ENCODE measurements around the gene SSU72.
"Not testable (repeated sequence)": the region's sequence is repeated elsewhere in the genome, so short reads cannot be mapped to it uniquely, and the experiment has no call there.

Gene SSU72

DNA sequence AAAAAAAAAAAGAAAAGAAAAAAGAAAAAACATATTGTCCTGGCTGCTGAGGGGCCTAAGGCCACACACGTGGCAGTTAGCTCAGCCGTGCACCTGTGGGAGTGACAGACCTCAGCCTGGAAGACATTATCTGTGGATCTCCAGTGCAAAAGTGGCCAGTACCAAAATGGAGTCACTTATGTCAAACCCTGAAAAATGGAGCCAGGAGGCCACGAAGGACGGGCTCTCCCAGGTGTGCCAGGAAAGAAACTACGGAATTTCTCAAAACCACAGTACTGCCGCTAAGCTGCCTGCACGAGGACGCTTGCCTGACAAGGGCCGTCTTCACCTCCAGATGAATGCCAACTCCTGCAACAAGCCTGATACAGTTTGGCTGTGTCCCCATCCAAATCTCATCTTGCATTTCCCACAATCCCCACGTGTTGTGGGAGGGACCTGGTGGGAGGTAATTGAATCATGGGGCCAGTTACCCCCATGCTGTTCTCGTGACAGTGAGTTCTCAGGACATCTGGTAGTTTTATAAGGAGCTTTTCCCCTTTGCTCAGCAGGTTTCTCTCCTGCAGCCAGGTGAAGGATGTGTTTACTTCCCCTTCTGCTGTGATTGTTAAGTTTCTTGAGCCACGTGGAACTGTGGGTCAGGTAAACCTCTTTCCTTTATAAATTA lies 35.3 kb upstream of the SSU72 start:
- DNase-seq: no peak

DNA sequence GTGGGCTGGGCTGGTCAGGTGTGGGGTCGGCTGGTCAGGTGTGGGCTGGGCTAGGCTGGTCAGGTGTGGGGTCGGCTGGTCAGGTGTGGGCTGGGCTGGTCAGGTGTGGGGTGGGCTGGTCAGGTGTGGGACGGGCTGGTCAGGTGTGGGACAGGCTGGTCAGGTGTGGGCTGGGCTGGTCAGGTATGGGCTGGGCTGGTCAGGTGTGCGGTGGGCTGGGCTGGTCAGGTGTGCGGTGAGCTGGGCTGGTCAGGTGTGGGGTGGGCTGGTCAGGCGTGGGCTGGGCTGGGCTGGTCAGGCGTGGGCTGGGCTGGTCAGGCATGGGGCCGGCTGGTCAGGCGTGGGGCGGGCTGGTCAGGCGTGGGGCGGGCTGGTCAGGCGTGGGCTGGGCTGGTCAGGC lies 31.6 kb upstream of the SSU72 start:
- no peak for DNase-seq

DNA sequence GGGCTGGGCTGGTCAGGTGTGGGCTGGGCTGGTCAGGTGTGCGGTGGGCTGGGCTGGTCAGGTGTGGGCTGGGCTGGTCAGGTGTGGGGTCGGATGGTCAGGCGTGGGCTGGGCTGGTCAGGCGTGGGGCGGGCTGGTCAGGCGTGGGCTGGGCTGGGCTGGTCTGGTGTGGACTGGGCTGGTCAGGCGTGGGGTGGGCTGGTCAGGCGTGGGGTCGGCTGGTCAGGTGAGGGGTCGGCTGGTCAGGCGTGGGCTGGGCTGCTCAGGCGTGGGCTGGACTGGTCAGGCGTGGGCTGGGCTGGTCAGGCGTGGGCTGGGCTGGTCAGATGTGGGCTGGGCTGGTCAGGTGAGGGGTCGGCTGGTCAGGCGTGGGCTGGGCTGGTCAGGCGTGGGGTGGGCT lies 31.1 kb upstream of the SSU72 start:
- no peak for DNase-seq

DNA sequence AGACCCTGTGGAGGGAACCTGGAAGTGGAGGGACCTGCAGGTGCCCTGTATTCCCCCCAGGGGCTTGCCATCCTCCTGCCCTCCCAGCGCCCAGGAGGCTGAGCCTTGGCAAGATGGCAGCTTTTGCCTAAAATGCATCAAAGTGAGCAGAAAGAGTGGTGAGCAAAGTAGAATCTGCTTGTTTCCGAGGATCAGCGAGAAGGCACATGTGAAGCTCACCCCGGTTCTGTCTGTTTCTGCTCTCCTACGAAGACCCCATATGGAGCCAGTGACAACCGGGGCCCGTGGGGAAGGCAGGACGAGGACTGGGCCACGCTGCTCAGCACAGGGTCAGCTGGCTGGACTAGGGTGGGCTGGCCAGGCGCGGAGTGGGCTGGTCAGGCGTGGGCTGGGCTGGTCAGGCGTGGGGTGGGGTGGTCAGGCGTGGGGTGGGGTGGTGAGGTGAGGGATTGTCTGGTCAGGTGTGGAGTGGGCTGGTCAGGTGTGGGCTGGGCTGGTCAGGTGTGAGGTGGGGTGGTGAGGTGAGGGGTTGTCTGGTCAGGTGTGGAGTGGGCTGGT lies 30.4 kb upstream of the SSU72 start:
- DNase-seq: no peak

DNA sequence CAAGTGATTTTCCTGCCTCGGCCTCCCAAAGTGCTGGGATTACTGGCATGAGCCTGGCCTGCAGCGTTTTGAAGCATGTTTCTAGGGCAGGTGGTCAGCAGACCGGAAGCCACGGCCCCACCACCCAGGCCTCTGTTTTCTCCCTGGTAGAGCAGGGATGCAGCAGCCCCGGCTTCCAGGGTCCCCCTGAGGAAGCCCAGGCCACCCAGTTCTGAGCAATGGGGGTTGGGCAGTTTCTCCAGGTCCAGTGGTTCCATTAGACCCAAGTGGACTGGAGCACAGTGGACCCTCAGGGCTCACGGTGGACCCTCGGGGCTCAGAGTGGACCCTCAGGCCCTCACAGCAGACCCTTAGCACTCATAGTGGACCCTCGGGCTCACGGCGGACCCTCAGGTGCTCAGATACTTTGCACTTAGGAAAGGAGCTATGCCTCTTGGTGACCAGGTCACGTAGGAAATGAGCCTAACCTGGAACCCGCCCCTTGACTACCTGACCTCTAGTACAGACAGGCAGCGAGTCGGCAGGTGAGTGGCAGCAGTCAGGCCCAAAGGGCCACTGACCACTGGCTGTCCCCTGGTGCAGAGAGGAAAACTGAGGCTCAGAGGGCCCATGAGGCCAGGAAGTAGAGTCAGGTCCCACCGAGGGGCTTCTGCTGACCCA lies 29.8 kb upstream of the SSU72 start:
- no peak for DNase-seq

DNA sequence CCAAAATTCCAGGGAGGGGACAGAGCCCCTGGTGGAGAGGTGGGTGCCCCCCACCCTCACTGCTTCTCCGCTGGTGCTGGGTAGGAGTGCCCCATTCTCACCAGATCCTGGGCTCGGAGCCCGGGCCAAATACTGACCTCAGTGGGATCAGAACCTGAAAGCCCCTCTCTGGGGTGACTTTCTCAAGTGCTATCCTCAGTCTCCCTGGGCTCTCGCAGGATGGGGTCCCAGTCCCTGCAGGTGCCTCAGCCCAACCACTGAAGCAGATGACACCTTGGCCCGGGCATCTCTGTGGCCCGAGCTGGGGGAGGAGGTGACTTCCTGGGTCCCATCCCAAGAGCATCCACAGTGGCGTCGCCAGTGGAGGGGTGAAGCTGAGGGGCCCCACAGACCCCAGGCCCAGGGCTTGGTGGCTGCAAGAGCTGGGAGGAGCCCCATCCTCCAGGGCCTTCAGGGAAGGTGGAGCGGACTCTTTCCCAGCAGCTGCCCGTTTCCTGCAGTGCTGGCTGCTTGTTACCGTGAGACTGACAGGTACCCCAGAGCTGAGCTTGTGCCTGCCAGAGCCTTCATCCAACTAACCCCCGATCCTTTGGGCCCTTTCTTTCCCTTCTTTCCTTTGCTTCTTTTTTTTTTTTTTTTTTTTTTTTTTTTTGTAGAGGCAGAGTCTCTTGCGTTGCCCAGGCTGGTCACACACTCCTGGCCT lies 29.2 kb upstream of the SSU72 start:
- DNase-seq: no peak

DNA sequence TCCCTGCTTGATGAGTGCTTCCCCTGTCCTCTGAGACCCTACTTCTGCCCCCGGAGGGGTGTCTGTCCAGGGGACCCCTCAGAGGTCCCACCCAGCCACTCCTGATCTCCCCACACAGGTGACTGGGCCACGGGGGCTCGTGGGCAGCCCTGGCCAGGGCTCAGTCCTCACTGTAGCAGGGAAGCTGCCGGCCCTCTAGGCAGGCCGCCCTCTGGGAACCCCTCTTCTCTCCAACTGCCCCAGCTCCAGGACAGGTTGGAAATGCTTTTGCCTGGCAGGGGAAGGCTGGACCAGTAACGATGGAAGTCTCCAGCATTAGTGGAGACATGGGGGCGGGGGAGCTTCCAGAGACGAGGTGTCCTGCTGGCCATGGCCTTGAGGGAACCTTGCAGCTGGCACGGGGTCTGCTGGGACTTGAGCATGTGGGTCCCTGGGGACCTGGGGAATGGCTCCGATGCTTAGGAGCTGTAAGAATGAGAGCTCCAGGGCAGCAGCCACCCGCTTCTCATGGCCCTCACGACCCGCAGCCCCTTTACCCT lies 28.4 kb upstream of the SSU72 start:
- DNase-seq: no peak

DNA sequence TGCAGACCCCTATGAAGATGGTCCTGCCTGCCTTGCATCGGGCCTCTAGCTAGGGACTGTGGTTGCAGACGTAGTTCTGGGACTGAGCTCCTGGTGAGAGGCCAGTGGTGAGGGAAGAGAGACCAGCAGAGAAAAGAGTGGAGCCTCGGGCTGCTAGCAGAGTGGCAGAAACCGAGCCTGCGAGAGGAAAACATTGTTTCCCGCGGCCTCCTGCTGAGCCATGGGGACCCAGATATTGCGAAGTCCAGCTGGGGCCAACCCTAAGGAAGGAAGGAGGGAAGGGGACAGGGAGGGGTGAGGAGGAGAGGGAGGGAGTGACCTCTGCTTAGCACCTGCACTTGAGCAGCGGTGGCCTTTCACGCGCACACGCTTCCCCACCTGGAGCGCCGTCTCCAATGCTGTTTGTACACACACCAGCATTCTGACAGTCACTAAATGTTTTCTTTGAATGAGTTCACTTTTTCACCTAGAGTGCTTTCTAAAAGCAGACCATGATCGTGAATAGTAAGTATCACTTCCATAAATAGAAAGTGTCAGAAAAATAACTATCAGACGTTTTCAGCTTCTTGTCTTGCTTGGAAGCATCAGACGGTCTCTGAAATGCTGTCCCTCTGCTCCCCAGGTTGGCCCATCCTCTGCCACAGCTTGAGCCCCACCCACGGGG lies 27.8 kb upstream of the SSU72 start:
- DNase-seq: no peak

DNA sequence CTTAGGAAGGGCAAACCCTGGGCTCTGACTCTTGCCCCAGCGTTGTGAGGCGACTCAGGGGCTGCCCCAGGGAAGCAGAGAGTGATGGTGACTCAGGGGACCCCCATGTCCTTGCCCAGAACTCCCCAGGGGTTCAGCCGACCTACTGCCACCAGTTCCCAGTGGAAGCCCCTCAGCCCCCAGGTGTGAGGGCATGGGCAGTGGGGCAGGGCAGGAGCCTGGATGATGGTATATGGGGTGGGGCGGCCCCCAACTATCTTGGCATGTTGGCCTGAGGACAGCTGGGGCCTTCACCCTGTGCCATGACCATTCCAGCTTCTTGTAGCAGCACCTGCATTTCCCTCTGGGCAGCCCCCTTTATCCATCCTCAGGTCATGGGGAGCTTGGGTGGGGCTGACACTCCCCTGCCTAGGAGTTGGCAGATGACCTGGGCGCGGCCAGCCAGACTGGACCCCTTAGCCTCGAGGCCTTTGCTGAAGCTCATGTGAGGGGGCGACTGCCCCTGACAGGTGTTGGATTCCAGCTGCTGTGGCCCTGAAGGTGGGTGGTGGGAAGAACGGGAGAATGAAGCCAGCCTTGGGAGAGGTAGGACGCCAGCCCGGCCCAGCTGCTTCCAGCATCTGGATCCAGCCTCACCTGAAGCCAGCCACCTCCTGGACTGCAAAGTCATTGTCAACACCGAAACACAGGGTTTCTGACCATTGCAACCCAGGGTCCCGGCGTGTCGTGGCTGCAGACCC lies 27.1 kb upstream of the SSU72 start:
- no peak for DNase-seq

DNA sequence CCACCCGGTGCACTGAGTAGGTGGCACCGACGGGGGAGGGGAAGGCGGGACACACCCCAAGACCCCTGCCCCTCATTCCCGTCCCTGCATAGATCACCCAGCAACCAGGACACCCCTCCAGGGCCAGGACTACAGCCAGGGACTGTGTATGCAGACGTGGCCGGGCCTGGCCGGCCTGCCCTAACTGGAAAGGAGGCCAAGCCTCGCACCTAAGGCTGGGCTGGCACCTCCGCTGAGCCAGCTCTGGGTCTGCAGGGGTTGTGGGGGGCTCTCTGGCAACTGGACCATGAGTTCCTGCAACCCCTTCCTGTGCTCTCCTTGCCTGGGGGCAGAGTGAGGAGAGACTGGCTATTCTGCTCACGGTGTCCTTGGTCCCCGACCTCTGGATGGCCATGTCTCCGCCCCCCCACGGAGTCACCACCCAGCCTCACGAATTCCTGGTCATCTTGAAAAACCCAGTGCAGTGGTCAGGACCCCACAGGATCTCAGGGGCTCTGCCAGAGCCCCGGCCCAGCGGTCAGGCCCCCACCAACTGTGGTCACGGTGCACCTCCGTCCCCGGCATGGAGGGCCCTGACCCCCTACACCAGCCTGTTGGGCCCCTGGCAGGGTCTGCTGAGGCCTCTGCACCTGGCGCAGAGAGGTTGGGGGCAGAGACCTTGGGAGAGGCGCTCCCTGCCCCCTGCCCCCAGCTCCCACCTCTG lies 26.3 kb upstream of the SSU72 start:
- no peak for DNase-seq

DNA sequence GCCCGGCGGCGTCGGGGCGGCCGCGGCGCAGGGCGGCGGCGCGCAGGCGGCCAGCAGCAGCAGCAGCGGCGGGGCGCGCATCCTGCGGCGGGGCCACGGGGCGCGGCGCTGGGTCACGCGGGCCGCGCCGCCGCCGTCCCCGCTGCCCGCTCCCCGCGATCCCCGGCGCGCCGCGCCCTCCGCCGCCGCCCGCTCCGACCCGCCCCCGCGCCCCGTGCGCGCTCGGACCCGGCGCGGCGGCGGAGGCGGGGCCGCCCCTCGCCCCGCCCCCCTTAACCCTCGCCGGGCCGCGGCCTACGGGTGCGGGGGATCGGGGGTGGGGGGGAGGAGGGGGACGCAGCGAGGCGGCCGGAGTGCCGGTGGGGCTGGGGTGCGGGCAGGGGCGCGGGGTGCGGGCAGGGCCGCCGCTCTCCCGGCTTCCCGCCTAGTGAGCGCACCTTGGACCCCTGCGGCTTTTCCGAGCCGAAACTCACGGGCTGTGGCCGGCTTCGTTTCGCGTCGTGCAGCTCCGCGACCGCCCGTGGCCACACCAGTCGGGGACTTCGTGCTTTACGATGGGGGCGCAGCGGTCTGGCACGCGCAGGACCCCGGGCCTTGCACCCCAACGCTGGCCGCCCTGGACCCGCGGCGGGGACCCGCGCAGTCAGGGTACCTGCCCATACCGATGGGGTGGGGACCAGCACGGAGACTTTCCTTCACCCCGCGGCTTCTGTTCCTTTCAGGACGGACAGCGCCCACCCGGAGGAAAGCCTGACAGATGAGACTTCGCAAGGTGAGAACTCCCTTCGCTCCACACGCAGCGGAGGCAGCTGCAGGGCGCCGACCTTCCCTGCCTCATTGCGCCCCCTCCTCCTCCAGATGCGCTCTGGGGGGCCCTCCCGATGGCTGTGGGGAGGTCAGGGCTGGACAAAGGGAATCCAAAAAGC lies 25.5 kb upstream of the SSU72 start, which contains the start of gene FNDC10:
Gene FNDC10, minus strand, starts transcription at position 201 of the 926 bp plus-strand sequence. Its CDS starts 120 bp downstream, at position 81.
- no peak for DNase-seq

DNA sequence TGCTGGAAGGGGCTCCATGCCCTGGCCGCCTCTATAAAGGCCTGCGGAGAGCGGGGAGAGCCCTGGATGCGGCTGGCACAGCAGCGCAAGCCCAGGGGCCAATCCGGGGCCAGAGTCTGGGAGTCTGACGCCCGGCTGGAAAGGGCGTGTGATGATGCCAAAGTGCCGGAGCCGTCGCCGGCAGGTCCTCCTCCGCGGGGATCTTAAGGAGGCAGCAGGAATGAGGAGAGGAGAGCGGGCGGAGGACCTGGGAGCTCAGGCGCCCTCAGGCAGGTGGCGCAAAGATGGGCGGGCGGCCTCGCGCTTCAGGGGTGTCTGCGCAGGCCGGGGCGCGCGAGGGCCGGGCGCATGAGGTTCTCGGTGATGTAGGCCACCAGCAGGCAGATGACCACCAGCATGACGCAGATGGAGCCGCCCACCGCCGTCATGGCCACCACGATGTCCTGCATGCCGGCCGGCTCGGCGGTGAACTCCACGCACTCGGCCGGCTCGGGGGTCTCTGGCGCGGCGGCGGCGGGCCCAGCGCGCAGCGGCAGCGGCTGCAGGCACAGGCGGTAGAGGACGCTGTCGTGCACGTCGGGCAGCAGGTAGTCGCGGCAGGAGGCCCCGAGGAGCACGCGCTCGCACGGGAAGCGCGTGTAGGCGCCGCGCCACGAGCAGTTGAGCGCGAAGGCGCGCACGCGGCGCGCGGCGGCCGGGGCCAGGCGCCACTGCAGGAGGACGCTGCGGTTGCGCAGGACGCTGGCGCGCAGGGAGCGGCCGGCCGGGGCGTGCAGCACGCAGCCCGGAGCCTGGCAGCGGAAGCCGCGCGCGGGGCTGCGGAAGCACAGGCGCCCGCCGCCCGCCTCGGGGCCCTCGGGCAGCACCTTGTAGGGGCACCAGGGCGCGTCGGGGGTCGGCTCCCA lies 24.6 kb upstream of the SSU72 start:
- peak in 1 of 2 donors; percentile 35 for DNase-seq

DNA sequence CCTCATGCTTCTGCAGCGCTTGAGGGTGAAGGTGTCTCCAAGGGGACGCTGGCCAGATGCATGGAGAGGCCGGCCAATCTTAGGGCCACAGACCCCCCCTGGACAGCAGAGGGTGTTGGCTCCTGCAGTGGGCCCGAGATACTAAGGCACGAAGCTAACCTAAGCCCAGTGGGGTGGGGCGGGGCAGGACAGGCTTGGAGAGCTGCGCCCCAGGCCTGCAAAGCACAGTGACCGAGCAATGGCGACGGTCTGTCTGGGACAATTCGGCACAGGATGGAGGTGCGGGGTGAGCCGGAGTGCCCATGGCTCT lies 24.0 kb upstream of the SSU72 start:
- DNase-seq: no peak

DNA sequence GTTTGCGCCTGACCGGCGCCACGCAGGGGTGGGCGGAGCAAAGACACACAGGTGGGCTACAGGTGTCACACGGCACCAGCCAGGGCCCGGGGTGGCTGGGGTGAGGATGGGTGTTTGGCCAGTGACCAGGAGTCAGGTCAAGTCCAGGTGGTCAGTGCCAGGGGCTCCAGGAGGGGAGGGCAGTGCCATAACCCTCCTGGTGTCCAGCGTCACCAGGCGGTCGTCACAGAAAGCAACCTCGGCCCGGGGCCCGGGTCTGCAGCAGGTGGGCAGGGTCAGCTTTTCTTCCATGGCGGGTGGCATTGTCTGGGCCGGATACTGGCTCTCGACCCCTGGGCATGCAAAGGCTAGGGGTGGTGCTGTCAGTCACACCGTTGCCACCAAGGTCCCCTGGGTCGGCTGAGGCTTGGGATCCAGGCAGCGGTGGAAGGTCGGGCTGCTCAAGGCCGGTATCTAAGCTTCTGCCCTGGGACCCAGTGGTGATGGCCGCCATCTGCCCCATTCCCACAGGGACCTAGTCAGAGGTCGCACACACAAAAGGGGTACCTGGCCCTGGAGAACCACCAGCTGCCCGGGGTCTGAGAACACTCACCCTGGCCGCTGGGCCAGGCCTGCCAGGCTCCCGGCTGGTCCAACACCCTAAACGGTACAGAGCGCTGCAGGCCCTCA lies 23.5 kb upstream of the SSU72 start:
- DNase-seq: no peak

DNA sequence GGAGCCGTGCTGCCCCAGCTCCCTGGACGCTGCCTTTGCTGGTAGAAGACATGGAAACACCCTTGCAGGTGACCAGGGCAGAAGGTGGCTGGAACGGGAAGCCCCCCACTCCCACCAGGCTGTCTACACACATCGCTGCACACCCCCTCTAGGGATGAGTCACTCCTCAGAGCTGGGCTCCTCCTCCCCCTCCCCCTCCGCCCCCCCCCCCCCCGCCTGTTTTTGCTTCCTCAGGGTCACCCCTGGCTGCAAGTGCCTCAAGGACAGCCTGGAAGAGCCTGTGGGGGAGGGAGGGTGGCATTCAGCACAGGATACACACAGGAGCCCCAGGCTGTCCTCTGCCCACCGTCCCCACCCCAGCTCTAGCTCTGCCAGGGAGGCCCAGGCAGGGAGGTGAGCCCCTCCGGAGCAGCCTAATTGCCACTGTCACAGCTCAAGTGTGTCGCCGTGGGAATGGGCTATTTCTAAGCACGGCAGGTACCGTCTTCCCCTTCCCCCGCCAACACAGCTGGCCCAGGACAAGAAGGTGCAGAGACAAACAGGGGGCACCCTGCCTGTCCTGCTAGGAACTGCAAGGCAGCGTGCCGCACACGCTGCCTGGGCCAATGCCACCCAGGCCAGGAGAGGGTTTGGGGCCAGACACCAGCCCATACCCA lies 22.7 kb upstream of the SSU72 start:
- DNase-seq: no peak

DNA sequence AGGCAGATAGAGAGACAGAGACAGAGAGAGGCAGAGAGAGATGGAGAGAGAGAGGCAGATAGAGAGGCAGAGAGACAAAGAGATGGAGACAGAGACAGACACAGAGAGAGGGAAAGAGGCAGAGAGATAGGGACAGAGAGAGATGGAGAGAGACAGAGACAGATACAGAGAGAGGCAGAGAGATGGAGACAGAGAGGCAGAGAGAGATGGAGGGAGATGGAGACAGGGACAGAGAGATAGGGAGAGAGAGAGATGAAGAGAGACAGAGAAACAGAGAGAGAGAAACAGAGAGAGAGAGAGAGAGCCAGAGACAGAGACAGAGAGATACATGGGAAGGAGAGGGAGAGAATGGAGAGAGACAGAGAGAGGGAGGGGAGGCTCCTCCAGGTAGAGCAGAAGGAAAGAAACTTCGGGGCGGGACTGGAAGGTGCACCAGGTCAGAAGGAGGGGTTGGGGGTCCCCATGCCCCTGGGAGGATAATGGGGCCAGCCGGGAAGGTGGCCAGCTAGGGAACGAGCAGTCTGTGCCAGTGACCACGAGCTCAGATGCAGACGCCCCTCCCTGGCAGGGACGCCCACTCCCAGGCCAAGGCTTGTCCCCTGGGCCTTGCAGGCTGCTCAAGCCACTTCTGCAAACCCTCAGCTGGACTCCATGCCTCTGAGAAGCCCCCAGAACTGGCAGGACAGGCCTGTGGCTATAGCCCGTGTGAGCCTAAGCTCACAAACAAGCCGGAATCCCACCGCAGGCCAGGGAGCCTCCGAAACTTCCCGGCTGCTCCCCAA lies 22.0 kb upstream of the SSU72 start:
- DNase-seq: no peak

DNA sequence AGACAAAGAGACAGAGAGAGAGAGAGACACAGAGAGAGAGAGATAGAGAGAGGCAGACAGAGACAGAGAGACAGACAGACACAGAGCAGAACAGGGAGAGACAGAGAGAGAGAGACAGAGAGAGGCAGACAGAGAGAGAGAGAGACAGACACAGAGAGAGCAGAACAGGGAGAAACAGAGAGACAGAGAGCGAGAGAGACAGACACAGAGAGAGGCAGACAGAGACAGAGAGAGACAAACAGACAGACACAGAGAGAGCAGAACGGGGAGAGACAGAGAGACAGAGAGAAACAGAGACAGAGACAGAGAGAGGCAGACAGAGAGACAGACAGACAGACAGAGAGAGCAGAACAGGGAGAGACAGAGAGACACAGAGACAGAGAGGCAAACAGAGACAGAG lies 20.7 kb upstream of the SSU72 start:
- not testable (repeated sequence) for DNase-seq
